Neuronal stem cell (in vitro differentiated cells): Measurements from ENCODE around the gene FNDC11.

ENCODE experiments used
- DNase-seq: peaks from one replicate; pipeline ENCODE4 v3.0.0-alpha.2; 2013; ENCODE audit warnings: low spot score
- H2AFZ ChIP-seq: one replicate; pipeline ENCODE4 v1.6.1; 2013; ENCODE audit warnings: mild to moderate bottlenecking, low read length, inconsistent platforms
- H2AK5ac ChIP-seq: 2 replicates; pipeline ENCODE4 v1.6.1; 2013; ENCODE audit warnings: low read depth, mild to moderate bottlenecking, inconsistent platforms, low read length, moderate library complexity, mixed read lengths
- H2BK120ac ChIP-seq: 2 replicates; pipeline ENCODE4 v1.6.1; 2013; ENCODE audit warnings: low read depth, mild to moderate bottlenecking, inconsistent platforms, low read length, moderate library complexity, mixed read lengths
- H2BK12ac ChIP-seq: one replicate; pipeline ENCODE4 v1.6.1; 2013; ENCODE audit warnings: low read length, inconsistent platforms
- H2BK15ac ChIP-seq: 2 replicates; pipeline ENCODE4 v1.6.1; 2013; ENCODE audit warnings: mild to moderate bottlenecking, low read length, inconsistent platforms, mixed read lengths
- H2BK5ac ChIP-seq: one replicate; pipeline ENCODE4 v1.6.1; 2013; ENCODE audit warnings: inconsistent platforms, mild to moderate bottlenecking, low read length, moderate library complexity
- H3K14ac ChIP-seq: one replicate; pipeline ENCODE4 v1.6.1; 2013; ENCODE audit warnings: low read length, inconsistent platforms
- H3K18ac ChIP-seq: 2 replicates; pipeline ENCODE4 v1.6.1; 2013; ENCODE audit warnings: low read length, inconsistent platforms
- H3K23ac ChIP-seq: 2 replicates; pipeline ENCODE4 v1.6.1; 2013; ENCODE audit warnings: low read depth, mild to moderate bottlenecking, mixed read lengths, low read length, inconsistent platforms; ENCODE audit not compliant: poor library complexity
- H3K27ac ChIP-seq: replicated peaks from 3 replicates; pipeline ENCODE4 v1.5.1; 2013; ENCODE audit warnings: low read length, inconsistent platforms
- H3K27me3 ChIP-seq, 3 experiments: 2 replicates each; pipeline ENCODE4 v1.6.1; 2013; ENCODE audit warnings: low read length in 3 of 3, mild to moderate bottlenecking in 2 of 3, inconsistent platforms in 1 of 3, low read depth in 1 of 3, mixed read lengths in 1 of 3, moderate library complexity in 1 of 3; ENCODE audit not compliant: control insufficient read depth in 3 of 3, insufficient read depth in 3 of 3
- H3K36me3 ChIP-seq, 2 donors: replicated peaks in 1 of 2; 2 replicates each; pipeline ENCODE4 v1.6.1; 2013; ENCODE audit warnings: low read length in 2 of 2; ENCODE audit not compliant: control insufficient read depth in 2 of 2, insufficient read depth in 2 of 2
- H3K4ac ChIP-seq: 2 replicates; pipeline ENCODE4 v1.6.1; 2013; ENCODE audit warnings: inconsistent platforms, mild to moderate bottlenecking, low read length, moderate library complexity
- H3K4me1 ChIP-seq, 2 donors: 1 replicate in 1 of 2; 2 replicates in 1 of 2; pipeline ENCODE4 v1.6.1; 2013; ENCODE audit warnings: low read length in 2 of 2, low read depth in 1 of 2; ENCODE audit not compliant: control insufficient read depth in 2 of 2, insufficient read depth in 1 of 2
- H3K4me2 ChIP-seq: one replicate; pipeline ENCODE4 v1.6.1; 2013; ENCODE audit warnings: mild to moderate bottlenecking, low read length, inconsistent platforms; ENCODE audit not compliant: insufficient read depth, poor library complexity, severe bottlenecking
- H3K4me3 ChIP-seq, 2 donors: 2 replicates each; pipeline ENCODE4 v1.5.1; 2013; ENCODE audit warnings: low read length in 2 of 2, mild to moderate bottlenecking in 2 of 2, inconsistent platforms in 1 of 2, moderate library complexity in 1 of 2
- H3K79me1 ChIP-seq: one replicate; pipeline ENCODE4 v1.6.1; 2013; ENCODE audit warnings: low read depth, mild to moderate bottlenecking, inconsistent platforms, low read length, moderate library complexity
- H3K9ac ChIP-seq: one replicate; pipeline ENCODE4 v1.6.1; 2013; ENCODE audit warnings: mild to moderate bottlenecking, low read depth, low read length, inconsistent platforms; ENCODE audit not compliant: poor library complexity
- H3K9me3 ChIP-seq, 2 donors: replicated peaks in 1 of 2; 2 replicates each; pipeline versions ENCODE3 to v1.6.1; 2013; ENCODE audit warnings: low read length in 2 of 2, mild to moderate bottlenecking in 2 of 2, inconsistent platforms in 1 of 2, low read depth in 1 of 2, mixed read lengths in 1 of 2, moderate library complexity in 1 of 2; ENCODE audit not compliant: control insufficient read depth in 2 of 2, insufficient read depth in 1 of 2
- H4K8ac ChIP-seq: one replicate; pipeline ENCODE4 v1.6.1; 2013; ENCODE audit warnings: low read depth, mild to moderate bottlenecking, inconsistent platforms, low read length, moderate library complexity
- H4K91ac ChIP-seq: one replicate; pipeline ENCODE4 v1.6.1; 2013; ENCODE audit warnings: low read length, low read depth, mild to moderate bottlenecking, inconsistent platforms; ENCODE audit not compliant: poor library complexity
- WGBS, 2 donors: extraction: QIAGEN DNeasy Blood & Tissue Kit; methylation state at CpG; one replicate each; pipeline ENCODE4 v1.1.7; 2013; ENCODE audit warnings: missing lambda C conversion rate in 2 of 2, mixed read lengths in 1 of 2; ENCODE audit not compliant: insufficient read length in 2 of 2, insufficient replicate concordance in 1 of 2; ENCODE audit errors: extremely low coverage in 2 of 2; 5-methylcytosine and 5-hydroxymethylcytosine counted together

Gene FNDC11

GRCh38 chr20:63542031-63542559 lies 11.9 kb upstream of the FNDC11 start:
- DNase-seq = no peak
- Histone ChIP-seq H3K79me1 (no peaks in the 10 kb centered on the region), H3K4ac (no peak overlapping the region), H3K27ac (no peak overlapping the region), H3K23ac (peak overlapping the region; percentile 68), H2AFZ (no peak overlapping the region), H3K27me3 (peaks cover 0 to 49% (median under 1%) of the 10 kb centered on the region in 3 experiments), H3K36me3 (no peaks in the 10 kb centered on the region), H3K9ac (peak overlapping the region; percentile 44), H4K8ac (no peak overlapping the region), H3K9me3 (no peaks in the 10 kb centered on the region), H3K14ac (no peak overlapping the region), H3K4me3 (no peak overlapping the region), H2BK15ac (no peak overlapping the region), H3K4me2 (no peak overlapping the region), H2AK5ac (peak overlapping the region; percentile 68), H2BK12ac (peak overlapping the region; percentile 58), H3K18ac (peak overlapping the region; percentile 17), H3K4me1 (peaks cover 3 to 10% of the 10 kb centered on the region in 2 donors), H2BK120ac (peak overlapping the region; percentile 76), H4K91ac (no peak overlapping the region), H2BK5ac (no peak overlapping the region)
- WGBS, 2 donors = no CpG with 5 or more reads among the region's 36 CpGs

GRCh38 chr20:63542696-63543095 lies 11.3 kb upstream of the FNDC11 start:
- no peak overlapping the region for H3K9ac ChIP-seq
- H4K91ac ChIP-seq = no peak overlapping the region
- H3K18ac ChIP-seq = peak overlapping the region; percentile 28
- no peak overlapping the region for H2AFZ ChIP-seq
- peak overlapping the region; percentile 52 for H2AK5ac ChIP-seq
- WGBS, 2 donors = no CpG with 5 or more reads among the region's 10 CpGs
- H2BK5ac ChIP-seq = no peak overlapping the region
- H3K23ac ChIP-seq = peak overlapping the region; percentile 65
- H3K9me3 ChIP-seq = no peaks in the 10 kb centered on the region
- H3K4me1 ChIP-seq = peaks cover 1 to 8% of the 10 kb centered on the region in 2 donors
- peak overlapping the region; percentile 22 for H2BK12ac ChIP-seq
- H2BK15ac ChIP-seq = no peak overlapping the region
- H4K8ac ChIP-seq = no peak overlapping the region
- no peak overlapping the region for H2BK120ac ChIP-seq
- H3K36me3 ChIP-seq = no peaks in the 10 kb centered on the region
- H3K4ac ChIP-seq = peak overlapping the region; percentile 37
- H3K4me3 ChIP-seq = no peak overlapping the region
- no peaks in the 10 kb centered on the region for H3K79me1 ChIP-seq
- peaks cover 0 to 54% (median 1%) of the 10 kb centered on the region in 3 experiments for H3K27me3 ChIP-seq
- H3K4me2 ChIP-seq = no peak overlapping the region
- DNase-seq = no peak
- H3K27ac ChIP-seq = no peak overlapping the region
- no peak overlapping the region for H3K14ac ChIP-seq

GRCh38 chr20:63543131-63543530 lies 10.8 kb upstream of the FNDC11 start:
- H3K9ac ChIP-seq = no peak overlapping the region
- H3K9me3 ChIP-seq = no peaks in the 10 kb centered on the region
- H4K8ac ChIP-seq = no peak overlapping the region
- WGBS, 2 donors = no CpG with 5 or more reads among the region's 10 CpGs
- no peak overlapping the region for H3K4me2 ChIP-seq
- H3K27ac ChIP-seq = no peak overlapping the region
- no peak overlapping the region for H2BK120ac ChIP-seq
- H2AK5ac ChIP-seq = peak overlapping the region; percentile 52
- no peak overlapping the region for H2BK5ac ChIP-seq
- no peak overlapping the region for H2BK12ac ChIP-seq
- no peak overlapping the region for H2BK15ac ChIP-seq
- H3K27me3 ChIP-seq = peaks cover 0 to 59% (median 1%) of the 10 kb centered on the region in 3 experiments
- peak overlapping the region; percentile 28 for H3K18ac ChIP-seq
- no peak overlapping the region for H3K14ac ChIP-seq
- no peak overlapping the region for H4K91ac ChIP-seq
- H3K4me3 ChIP-seq = no peak overlapping the region
- H2AFZ ChIP-seq = no peak overlapping the region
- H3K79me1 ChIP-seq = no peaks in the 10 kb centered on the region
- no peaks in the 10 kb centered on the region for H3K36me3 ChIP-seq
- H3K23ac ChIP-seq = peak overlapping the region; percentile 65
- peaks cover 0 to 8% of the 10 kb centered on the region in 2 donors for H3K4me1 ChIP-seq
- peak overlapping the region; percentile 37 for H3K4ac ChIP-seq
- DNase-seq = no peak

GRCh38 chr20:63543733-63544132 lies 10.2 kb upstream of the FNDC11 start:
- Histone ChIP-seq H3K4me2 (no peak overlapping the region), H3K4me1 (peaks cover 0 to 9% of the 10 kb centered on the region in 2 donors), H3K9me3 (no peaks in the 10 kb centered on the region), H2BK15ac (no peak overlapping the region), H3K79me1 (no peaks in the 10 kb centered on the region), H4K8ac (no peak overlapping the region), H3K23ac (no peak overlapping the region), H2AK5ac (no peak overlapping the region), H3K18ac (no peak overlapping the region), H2BK120ac (no peak overlapping the region), H3K4me3 (no peak overlapping the region), H2BK5ac (no peak overlapping the region), H4K91ac (no peak overlapping the region), H3K14ac (no peak overlapping the region), H3K9ac (no peak overlapping the region), H2BK12ac (no peak overlapping the region), H3K4ac (no peak overlapping the region), H3K27me3 (peaks cover 0 to 65% (median 1%) of the 10 kb centered on the region in 3 experiments), H3K27ac (no peak overlapping the region), H2AFZ (no peak overlapping the region), H3K36me3 (no peaks in the 10 kb centered on the region)
- WGBS, 2 donors = 100% methylated on average over 3 to 4 of the region's 6 CpGs
- no peak for DNase-seq
